HEK293 (cell line): Measurements from ENCODE around the gene MRPL55.

Experiments used
- CTCF ChIP-seq: fragments of 450-650 bp; formaldehyde crosslinking; IDR thresholded peaks from 2 replicates; pipeline ENCODE4 v1.5.1; 2016; ENCODE audit warnings: missing biosample characterization, missing genetic modification characterization
- HOXA7 ChIP-seq: sonication (generic); formaldehyde crosslinking; IDR thresholded peaks from 2 replicates; pipeline ENCODE4 v1.8.1; 2022; ENCODE audit warnings: missing genetic modification reagents, borderline replicate concordance
- YY1 ChIP-seq: fragments of 450-650 bp; formaldehyde crosslinking; IDR thresholded peaks from 2 replicates; pipeline ENCODE4 v1.5.1; 2018; ENCODE audit warnings: missing biosample characterization, missing genetic modification characterization

GRCh38 chr1:228064296-228064695, 44.8 kb downstream of the MRPL55 start:
- TF ChIP-seq YY1: no peak
- no peak for TF ChIP-seq HOXA7 (CRISPR knock-in tag)
- no peak for TF ChIP-seq CTCF
